NOMO-1 treated with DMSO at 0.1 percent for 48 hours (cell line): ENCODE results near the gene FANCG.
A peak's percentile ranks its signal among the peaks of the same experiment; 100 is the strongest.

Experiments
- DNase-seq: peaks from one replicate; lab custom pipeline; 2025; ENCODE audit not compliant: unreplicated experiment; lab: John Stamatoyannopoulos, UW

Gene FANCG

GRCh38 chr9:35069020-35069419 lies 10.7 kb downstream of the FANCG start:
- DNase-seq: no peak

DNA sequence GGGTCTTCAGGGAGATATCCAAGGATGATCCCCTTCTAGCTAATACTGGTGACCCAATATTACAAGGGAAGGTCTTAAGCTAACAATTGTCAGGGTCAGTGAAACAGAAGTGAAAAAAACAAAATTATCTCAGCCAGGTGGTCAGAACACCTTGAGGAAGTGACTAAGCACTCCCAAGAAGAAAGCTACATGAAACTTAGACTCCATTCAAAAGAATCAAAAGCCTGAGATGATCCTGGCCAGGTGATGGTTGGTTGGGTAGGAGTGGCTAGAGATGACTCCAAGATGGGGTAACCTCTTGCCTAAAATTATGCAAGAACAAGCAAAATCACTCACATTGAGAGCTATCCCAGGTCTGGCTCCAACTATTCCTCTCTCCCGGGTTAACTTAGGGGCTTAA lies 12.7 kb downstream of the FANCG start:
- DNase-seq: no peak

DNA sequence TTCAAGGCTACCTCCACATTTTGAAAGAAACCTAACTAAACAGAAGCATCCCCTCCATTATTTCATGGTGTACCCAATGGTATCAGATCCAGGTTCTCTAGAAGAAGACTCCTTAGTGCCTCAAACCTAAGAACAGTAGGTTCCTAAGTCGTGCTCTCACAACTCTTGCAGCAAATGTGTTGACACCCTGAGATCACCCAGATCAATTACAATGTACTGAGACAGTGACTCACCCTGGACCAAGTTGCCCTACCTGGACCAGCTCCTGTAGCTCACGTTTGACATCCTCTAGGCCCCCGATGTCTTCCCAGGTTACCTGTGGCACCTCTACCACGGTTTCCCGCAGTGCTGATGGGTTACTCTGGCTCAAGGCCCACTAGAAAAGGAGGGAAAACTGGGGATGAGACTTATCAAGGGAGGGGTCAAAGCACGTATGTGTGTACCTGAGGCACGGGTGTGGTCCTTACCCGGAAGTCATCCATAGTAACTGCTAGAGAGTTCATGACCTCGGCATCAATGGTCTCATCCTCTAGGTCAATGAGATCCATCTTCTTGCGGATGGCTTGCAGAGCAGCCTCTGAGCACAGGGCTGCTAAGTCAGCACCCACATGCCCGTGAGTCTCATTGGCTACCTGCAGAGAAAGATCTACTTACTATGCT lies 19.1 kb downstream of the FANCG start:
- DNase-seq: no peak

- DNase-seq: no peak
Observed at GRCh38 chr9:35059438-35059837, 20.3 kb downstream of the FANCG start.

DNA sequence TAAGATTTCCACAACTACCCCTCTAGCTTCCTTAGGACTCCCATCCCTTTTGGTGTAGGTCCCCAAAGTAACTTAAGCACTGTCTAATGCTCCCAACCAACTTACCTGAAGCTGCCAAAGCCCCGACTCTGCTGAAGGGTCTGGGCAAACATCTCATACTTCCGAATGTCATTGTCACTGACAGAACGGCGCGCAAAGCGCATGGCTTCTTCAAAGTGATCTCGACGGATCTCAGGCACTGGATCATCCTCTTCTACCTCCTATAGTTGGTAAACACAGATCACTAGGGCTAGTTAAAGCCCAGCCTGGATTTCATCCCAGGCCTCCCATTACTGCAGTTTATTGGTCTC lies 22.5 kb downstream of the FANCG start:
- DNase-seq: no peak

DNA sequence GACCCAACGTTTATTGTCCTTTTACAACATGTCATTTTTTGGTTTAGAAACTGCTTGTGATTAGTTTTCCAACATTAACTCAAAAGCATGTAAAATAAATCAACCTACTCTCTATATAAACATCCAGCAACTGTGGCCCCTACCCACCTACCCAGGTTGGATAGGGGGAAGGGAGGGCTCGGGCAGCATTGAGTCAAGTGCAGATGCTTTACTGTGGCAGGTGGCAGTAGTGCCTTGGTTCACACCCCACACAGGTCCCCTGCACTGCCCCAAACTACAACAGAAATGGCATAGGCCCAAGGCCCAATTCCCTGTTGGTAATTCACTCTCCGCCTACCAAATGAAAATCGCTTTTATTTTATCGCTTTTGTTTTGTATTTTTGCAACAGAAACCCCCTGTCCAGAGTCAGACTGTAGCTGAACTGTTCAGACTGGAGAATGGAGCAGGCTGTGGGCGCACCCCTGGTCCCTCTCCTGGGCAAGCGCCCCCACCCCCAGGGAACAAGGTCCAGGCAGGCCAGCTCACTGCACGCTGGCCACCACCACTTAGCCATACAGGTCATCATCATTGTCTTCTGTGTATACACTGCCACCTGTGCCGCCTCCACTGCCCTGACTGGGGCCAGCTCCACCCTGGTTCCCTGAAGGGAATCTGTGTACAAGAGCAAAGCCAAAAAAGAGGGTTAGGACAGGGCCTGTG lies 23.0 kb downstream of the FANCG start:
- no peak for DNase-seq

DNA sequence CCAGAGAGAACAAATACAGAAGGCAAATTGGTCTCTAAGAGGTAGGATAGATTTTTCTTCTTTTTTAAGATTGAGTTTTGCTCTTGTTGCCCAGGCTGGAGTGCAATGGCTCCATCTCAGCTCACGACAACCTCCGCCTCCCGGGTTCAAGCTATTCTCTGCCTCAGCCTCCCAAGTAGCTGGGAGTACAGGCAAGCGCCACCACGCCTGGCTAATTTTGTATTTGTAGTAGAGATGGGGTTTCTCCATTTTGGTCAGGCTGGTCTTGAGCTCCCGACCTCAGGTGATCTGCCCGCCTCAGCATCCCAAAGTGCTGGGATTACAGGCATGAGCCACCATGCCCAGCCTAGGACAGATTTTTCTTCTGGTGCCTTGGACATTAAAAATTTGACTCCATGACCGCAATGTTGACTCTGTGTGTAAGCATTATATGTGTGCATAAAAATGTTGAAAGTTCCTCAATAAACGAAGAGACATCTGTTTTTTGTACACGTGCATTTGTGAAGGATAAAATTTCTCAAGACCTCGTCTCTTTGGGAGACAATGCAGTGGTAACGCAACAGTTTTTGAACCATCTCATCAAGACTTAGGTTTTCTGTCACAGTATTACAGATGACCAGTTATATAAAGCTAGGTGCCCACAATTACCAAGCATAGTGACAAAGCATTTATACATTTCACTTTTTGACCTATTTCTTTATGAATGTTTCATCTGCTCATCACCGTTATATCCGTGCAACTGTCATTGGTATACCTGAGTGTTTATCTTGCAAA lies 24.7 kb downstream of the FANCG start:
- DNase-seq: no peak

- no peak for DNase-seq
Observed at GRCh38 chr9:35054185-35054835, 25.4 kb downstream of the FANCG start.

DNA sequence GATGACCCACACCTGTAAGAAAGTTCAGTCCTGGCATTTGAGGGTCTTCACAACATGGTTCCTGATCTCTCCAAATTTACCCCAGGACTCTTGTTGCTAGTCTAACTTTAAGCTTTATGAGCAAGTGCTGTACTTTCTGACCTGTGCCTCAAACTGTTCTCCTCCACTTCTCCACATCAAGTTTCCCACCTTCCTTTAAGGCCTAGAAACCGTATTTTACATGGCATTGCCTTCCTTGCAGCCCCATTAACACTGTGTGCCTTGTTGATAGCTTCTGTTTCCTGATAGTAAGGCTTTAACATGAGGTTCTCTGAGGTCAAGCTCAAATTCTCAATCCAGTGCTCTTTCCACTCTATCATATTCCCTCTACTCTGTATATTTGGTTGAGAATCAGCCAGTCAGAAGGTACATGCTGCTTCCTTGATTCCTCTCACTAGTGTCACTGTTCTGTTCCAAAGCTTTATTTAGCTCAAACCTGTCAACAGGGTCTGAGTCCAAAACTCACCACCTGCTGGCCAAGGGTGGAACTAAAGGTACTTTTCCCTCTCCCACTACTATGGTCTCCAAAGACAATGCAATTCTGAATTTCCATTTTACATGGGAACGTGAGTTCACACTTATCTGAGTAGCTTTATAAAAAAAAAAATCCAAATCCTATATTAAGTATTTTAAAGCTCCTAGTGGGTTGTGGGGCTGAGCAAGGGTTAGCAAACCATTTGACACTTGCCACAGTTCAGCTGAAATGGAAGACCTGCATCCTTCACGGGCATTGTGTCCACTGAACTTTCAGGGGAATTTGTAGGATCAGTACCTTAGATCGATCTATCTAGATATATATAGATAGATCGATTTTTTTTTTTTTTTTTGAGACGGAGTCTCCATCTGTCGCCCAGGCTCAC lies 28.4 kb downstream of the FANCG start:
- DNase-seq: peak; percentile 42

- no peak for DNase-seq
Observed at GRCh38 chr9:35048511-35048910, 31.2 kb downstream of the FANCG start.

DNA sequence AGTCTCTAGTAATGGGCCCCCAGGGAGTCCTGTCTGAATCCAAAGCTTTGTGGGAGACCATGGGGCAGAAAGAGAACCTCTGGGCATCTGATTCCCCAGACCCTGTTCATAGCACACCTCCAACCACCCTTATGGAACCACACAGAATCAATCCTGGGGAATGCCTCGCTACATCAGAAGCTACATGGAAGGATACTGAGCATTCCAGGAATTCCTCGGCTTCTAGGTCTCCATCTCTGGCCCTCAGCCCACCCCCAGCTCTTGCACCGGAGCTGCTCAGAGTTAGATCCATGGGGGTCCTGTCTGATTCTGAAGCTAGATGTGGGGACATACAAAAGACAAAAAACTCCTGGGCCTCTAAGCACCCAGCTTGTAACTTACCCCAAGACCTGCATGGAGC lies 35.7 kb downstream of the FANCG start:
- no peak for DNase-seq

DNA sequence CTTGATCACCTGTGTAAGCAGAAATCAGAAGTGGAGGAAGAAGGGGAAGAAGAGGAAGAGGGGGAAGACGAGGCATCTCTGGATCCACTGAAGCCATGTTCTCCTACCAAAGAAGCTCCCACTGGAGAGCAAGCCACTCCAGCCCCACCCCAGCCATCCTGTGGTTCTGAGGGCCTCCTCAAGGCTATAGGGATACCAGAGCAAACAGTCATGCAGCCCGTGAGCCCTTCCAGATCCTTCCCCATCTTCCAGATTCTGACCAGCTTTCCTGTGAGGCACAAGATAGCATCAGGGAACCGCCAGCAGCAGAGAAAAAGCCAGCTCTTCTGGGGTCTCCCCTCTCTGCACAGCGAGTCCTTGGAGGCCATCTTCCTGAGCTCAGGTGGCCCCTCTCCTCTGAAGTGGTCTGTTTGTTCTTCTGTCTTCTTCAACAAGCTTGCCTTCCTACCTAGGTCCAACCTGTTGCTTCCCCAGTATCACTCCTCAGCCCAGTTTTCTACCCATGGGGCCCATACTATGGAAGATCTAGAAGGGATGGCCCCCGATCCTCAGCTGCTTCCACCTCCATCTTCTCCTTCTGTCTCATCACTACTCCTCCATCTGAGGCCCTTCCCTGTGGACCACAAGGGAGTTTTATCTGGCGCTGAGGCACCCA lies 36.7 kb downstream of the FANCG start:
- DNase-seq: no peak

- DNase-seq: peak; percentile 50
Observed at GRCh38 chr9:35042081-35042604, 37.6 kb downstream of the FANCG start.

- no peak for DNase-seq
Observed at GRCh38 chr9:35035851-35036701, 43.7 kb downstream of the FANCG start.

DNA sequence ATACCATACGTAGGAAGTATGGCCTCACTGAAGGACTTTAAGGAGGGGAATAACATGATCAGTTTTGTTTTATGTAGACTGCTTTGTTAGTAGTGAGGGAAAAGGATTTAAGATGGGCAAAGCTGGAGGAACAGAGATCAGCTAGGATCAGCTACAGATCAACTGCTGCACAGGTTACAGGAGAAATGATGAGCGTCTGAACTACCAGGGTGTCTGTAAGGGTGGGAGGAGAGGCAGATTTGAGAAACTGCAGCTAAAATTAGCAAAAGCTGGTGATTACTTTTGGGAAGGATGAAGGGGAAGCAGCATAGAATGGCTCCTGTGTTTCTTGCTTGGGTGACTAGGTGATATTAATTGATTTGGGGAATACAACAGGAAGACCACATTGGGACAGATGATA lies 46.6 kb downstream of the FANCG start:
- DNase-seq: no peak

- DNase-seq: no peak
Observed at GRCh38 chr9:35029852-35030251, 49.9 kb downstream of the FANCG start.

- no peak for DNase-seq
Observed at GRCh38 chr9:35029241-35029640, 50.5 kb downstream of the FANCG start.

DNA sequence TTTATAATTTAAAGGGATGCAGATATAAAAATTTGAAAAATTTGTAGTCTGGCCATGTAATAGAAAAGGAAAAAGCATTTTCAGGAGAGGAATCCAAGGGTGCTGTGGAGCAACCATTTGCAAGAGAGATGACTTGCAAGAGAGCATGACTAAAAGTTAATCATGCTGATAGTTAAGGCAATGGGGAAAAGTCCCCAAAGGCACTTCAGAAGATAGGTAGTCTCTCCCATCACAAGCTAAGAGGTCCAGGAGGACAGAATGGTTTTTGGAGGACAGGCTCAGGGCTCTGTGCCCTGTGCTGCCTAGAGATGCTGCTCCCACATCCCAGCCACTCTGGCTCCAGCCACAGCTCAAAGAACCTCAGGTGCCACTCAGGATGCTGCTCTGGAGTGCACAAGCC lies 51.4 kb downstream of the FANCG start:
- no peak for DNase-seq

- no peak for DNase-seq
Observed at GRCh38 chr9:35027860-35028259, 51.9 kb downstream of the FANCG start.
